ENCODE results near the gene SH2D7.

DNA sequence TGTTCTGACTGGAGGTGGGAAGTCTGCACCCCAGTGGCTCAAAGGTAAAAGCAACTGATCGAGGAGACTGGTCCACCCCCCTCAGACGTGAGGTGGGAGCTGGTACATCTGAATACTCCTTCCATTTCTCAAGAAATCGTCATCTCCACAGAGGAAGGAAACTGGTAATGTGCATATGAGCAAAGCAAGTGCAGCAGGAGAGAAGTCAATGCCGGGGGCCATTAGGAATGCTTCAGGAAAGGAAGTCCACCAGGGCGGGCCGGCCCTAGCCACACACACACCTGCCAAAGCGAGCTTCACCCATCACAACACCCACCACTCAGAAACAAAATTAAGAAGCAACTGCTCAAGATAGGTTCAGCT, 23.3 kb upstream of the SH2D7 start:
- TF ChIP-seq, protein P1, sequence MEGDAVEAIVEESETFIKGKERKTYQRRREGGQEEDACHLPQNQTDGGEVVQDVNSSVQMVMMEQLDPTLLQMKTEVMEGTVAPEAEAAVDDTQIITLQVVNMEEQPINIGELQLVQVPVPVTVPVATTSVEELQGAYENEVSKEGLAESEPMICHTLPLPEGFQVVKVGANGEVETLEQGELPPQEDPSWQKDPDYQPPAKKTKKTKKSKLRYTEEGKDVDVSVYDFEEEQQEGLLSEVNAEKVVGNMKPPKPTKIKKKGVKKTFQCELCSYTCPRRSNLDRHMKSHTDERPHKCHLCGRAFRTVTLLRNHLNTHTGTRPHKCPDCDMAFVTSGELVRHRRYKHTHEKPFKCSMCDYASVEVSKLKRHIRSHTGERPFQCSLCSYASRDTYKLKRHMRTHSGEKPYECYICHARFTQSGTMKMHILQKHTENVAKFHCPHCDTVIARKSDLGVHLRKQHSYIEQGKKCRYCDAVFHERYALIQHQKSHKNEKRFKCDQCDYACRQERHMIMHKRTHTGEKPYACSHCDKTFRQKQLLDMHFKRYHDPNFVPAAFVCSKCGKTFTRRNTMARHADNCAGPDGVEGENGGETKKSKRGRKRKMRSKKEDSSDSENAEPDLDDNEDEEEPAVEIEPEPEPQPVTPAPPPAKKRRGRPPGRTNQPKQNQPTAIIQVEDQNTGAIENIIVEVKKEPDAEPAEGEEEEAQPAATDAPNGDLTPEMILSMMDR (IDR thresholded peaks at IDR 0.05), result no peak
- no peak for TF ChIP-seq EZH2 (IDR thresholded peaks at IDR 0.05; ENCODE audit: borderline replicate concordance, insufficient read depth, low read depth, low read length, poor library complexity, severe bottlenecking)

Data from B cell (primary cell).